Epithelial cell of esophagus (primary cell): ENCODE measurements around the gene PDPK1.
A peak's percentile ranks its signal among the peaks of the same experiment; 100 is the strongest.

Experiments used
- DNase-seq: peaks from one replicate; pipeline ENCODE4 v3.0.0; 2010; ENCODE audit warnings: low read depth
- H3K4me3 ChIP-seq: 2 replicates; pipeline ENCODE4 v1.5.1; 2011; ENCODE audit warnings: mild to moderate bottlenecking, low read length, control low read depth
- CTCF ChIP-seq: IDR thresholded peaks from 2 replicates; pipeline ENCODE4 v1.5.1; 2011; ENCODE audit warnings: low read depth, mild to moderate bottlenecking, low read length, control low read depth, inconsistent platforms; ENCODE audit not compliant: insufficient read depth; ENCODE audit errors: missing control alignments

PDPK1 gene

GRCh38 chr16:2527784-2528100 lies 10.1 kb upstream of the PDPK1 start:
- H3K4me3 ChIP-seq = no peak overlapping the region
- TF ChIP-seq CTCF = no peak
- no peak for DNase-seq

GRCh38 chr16:2528161-2529060 lies 9.4 kb upstream of the PDPK1 start:
- no peak for DNase-seq
- no peak for TF ChIP-seq CTCF

DNA sequence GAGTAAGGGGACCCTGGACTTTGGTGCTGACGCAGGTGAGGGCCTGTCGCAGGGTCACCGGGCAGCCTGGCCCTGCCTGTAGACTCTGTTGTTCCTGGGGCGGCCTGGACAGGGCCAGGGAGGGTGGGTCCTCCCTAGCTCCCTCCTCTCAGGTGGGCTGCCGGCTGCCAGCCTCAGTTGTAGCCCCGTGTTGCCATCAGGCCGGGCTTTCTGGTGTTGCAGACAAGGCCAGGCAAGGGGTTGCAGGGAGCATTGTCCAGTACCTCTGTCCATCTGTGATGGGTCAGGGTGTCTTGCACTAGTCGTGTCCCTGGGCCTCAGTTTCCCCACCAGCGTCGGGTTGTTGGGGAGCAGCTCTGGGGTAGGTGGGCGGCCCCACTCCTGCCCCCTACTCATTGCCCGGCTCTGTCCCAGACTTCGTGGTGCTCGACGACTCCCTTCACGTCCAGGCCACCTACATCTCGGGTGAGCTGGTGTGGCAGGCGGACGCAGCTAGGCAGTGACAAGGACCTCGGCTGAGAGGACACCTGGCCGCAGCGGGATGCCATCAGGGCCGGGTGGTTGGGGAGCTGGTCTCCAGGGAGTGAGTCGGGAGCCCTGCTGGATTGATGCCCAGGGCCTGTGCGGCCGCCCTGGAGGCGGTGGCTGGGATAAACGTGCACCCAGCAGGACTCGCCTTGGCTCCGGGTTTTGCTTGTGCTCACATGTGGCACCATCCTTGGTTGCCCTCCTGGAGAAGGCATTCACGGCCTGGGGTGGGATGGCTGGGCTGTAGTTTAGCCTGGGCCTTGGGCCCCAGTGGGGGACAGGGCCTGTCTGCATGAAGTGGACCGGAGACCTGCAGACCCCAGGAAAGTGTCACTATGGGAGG lies 8.5 kb upstream of the PDPK1 start:
- peak; percentile 7 for TF ChIP-seq CTCF
- no peak for DNase-seq
- no peak overlapping the region for H3K4me3 ChIP-seq

More at GRCh38 chr16:2528161-2529060, 9.4 kb upstream of the PDPK1 start:
- H3K4me3 ChIP-seq = no peak overlapping the region

DNA sequence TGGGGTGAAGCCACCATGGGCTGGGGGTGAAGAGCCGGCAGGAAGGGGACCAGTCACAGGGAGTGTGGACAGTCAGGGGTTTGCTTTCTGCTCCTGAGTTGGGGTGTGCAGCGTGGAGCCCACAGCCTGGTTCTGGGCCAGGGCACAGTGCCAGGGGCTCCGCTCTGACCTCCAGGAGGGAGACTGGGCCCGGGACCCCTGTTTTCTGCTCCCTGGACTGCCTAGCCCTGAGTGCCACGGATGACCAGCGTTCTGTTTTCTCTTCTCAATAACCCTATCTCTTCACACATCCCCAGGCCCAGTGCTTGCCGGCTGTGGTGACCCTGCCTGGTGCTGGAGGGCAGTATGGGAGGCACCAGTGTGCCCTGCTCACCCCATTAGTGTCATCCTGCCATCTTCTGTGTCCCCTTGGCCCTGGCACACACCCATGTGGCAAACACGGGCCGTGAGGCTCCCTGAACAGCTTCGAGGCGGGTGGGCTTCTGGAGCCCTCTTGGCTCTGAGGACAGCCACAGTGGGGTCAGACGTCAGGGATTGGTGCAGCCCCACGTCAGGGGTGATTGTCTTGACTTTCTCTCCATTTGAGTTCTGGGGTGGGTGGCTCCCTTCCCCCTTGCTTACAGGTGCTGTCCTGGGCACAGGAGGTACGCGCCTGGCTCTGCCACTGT lies 7.7 kb upstream of the PDPK1 start:
- no peak for DNase-seq
- H3K4me3 ChIP-seq = no peak overlapping the region
- TF ChIP-seq CTCF = no peak

GRCh38 chr16:2530629-2531318 lies 7.0 kb upstream of the PDPK1 start:
- DNase-seq = no peak
- no peak overlapping the region for H3K4me3 ChIP-seq
- TF ChIP-seq CTCF = no peak

GRCh38 chr16:2531371-2531695 lies 6.5 kb upstream of the PDPK1 start, which contains the start of gene CEMP1:
Gene CEMP1, minus strand, starts transcription at chr16:2531408. Its CDS starts 335 bp downstream, at chr16:2531073.
- no peak for TF ChIP-seq CTCF
- H3K4me3 ChIP-seq = peak within 1 kb of the TSS; percentile 64
- no peak for DNase-seq
